ENCODE data around the gene IRF8.

GRCh38 chr16:85967111-85967510, 68.1 kb downstream of the IRF8 start:
- TF ChIP-seq CTCF (IDR thresholded peaks at IDR 0.05) (no peak), POLR2A (IDR thresholded peaks at IDR 0.05) (no peak)
